ENCODE measurements around the gene SCGB2B2. TPM values are rescaled to one million over a fixed set of nuclear protein-coding genes. Genes with fewer than 3 reads are reported as not detected.

SCGB2B2 gene
- total and polyA plus RNA-seq, 9 donors: 0.11 to 1.6 (median 0.34) TPM

DNA sequence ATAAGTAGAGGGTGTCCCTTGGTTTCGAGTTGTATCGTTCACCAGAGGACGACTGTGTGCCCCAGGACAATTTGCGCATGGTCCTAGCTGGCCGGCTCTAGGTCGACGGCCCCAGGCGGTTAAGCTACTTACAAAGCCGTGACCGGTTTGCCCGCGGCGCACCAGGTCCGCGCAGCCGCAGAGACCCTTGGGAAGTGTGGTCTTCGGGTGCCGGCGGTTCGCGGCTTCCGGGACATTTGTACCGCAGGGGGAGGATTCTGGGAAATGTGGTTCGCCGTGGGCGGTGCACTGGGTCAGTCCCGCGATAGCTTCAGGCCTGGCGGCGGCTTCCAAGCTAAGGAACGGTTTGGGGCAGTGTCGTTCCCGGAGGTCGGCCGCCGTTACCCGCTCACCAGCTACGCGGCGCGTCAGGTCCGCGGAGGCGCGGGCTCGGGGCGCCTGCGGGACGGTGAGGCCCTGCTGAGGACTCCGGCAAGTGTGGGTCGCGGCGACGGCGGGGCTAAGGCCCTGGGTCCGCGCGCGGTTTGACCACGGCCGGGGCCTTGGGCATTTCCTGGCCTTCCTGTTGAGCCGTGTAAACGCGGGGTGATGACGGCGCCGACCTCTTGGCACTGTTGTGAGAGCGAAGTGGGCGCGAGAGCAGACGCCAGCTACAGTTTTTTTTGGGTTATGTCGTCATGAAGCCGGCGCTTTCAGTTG is 576 bp upstream of the SCGB2B2 start, which contains the start of gene ZNF302:
Gene ZNF302 (plus strand): TSS at position 293 of the 699 bp plus-strand sequence. CDS start 1,127 bp downstream, outside the sequence.
- intact Hi-C loops (cut with DNase I): no loop called here
- Histone ChIP-seq H3K27ac (peak within 1 kb of the TSS; percentile 94), H3K27me3 (no peaks in the 10 kb centered on the region), H3K4me1 (ENCODE audit: insufficient read depth) (no peaks in the 10 kb centered on the region), H3K9me3 (peaks cover 4 to 18% of the 10 kb centered on the region in 2 donors), H3K4me3 (peak within 1 kb of the TSS; percentile 89), H3K36me3 (no peaks in the 10 kb centered on the region)
- WGBS, 3 donors: 0% methylated on average over 67 to 74 of the region's 74 CpGs
- TF ChIP-seq EP300 (IDR thresholded peaks at IDR 0.05): peak; percentile 93
- TF ChIP-seq, protein P1, sequence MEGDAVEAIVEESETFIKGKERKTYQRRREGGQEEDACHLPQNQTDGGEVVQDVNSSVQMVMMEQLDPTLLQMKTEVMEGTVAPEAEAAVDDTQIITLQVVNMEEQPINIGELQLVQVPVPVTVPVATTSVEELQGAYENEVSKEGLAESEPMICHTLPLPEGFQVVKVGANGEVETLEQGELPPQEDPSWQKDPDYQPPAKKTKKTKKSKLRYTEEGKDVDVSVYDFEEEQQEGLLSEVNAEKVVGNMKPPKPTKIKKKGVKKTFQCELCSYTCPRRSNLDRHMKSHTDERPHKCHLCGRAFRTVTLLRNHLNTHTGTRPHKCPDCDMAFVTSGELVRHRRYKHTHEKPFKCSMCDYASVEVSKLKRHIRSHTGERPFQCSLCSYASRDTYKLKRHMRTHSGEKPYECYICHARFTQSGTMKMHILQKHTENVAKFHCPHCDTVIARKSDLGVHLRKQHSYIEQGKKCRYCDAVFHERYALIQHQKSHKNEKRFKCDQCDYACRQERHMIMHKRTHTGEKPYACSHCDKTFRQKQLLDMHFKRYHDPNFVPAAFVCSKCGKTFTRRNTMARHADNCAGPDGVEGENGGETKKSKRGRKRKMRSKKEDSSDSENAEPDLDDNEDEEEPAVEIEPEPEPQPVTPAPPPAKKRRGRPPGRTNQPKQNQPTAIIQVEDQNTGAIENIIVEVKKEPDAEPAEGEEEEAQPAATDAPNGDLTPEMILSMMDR (IDR thresholded peaks at IDR 0.05): peak in 2 of 3 donors; percentile 7 to 18
- TF ChIP-seq POLR2A (IDR thresholded peaks at IDR 0.05): peak; percentile 84
- DNase-seq: peak; percentile 93 to 98 (median 95)

DNA sequence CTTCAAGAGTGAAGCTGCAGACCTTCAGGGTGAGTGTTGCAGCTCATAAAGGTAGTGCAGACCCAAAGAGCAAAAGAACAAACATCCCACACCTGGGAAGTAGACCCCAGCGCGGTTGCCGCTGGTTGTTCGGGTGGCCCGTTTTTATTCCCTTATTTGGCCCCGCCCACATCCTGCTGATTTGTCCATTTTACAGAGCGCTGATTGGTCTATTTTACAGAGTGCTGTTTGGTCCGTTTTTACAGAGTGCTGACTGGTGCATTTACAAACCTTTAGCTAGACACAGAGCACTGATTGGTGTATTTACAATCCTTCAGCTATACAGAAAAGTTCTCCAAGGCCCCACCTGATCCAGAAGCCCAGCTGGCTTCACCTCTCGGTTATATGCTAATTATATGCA is 1.0 kb downstream of the SCGB2B2 start:
- intact Hi-C loops (cut with DNase I): no loop called here
- no peaks in the 10 kb centered on the region for H3K27me3 ChIP-seq
- no peak for DNase-seq
- H3K27ac ChIP-seq: no peak overlapping the region
- TF ChIP-seq EP300 (IDR thresholded peaks at IDR 0.05) (no peak), POLR2A (IDR thresholded peaks at IDR 0.05) (no peak)
- TF ChIP-seq, protein P1 (IDR thresholded peaks at IDR 0.05): no peak
- peaks cover 0 to 10% of the 10 kb centered on the region in 2 donors for H3K9me3 ChIP-seq
- no peak overlapping the region for H3K4me3 ChIP-seq
- H3K36me3 ChIP-seq: no peaks in the 10 kb centered on the region
- 92 to 95% (median 93%) methylated on average over 9 of the region's 9 CpGs for WGBS, 3 donors
- H3K4me1 ChIP-seq (ENCODE audit: insufficient read depth): no peaks in the 10 kb centered on the region

DNA sequence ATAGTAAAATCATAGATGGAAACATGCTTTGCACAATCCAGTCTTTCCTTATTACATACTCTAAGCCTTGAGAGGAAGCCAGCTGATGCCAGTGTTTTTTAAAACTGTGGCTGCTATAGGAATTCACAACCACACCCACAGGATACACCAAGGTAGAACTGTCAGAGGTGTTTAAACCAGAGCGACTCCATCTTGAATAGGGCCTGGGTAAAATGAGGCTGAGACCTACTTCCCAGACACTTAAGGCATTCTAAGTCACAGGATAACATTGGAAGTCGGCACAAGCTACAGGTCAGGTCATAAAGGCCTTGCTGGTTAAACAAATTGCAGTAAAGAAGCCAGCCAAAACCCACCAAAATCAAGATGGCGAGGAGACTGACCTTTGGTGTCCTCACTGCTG is 1.7 kb downstream of the SCGB2B2 start:
- no peak overlapping the region for H3K4me3 ChIP-seq
- 90 to 94% (median 93%) methylated on average over 3 of the region's 3 CpGs for WGBS, 3 donors
- H3K36me3 ChIP-seq: no peaks in the 10 kb centered on the region
- peaks cover 0 to 10% of the 10 kb centered on the region in 2 donors for H3K9me3 ChIP-seq
- TF ChIP-seq POLR2A (IDR thresholded peaks at IDR 0.05): no peak
- no peak overlapping the region for H3K27ac ChIP-seq
- DNase-seq: no peak
- intact Hi-C loops (cut with DNase I): no loop called here
- no peaks in the 10 kb centered on the region for H3K4me1 ChIP-seq (ENCODE audit: insufficient read depth)
- H3K27me3 ChIP-seq: no peaks in the 10 kb centered on the region

DNA sequence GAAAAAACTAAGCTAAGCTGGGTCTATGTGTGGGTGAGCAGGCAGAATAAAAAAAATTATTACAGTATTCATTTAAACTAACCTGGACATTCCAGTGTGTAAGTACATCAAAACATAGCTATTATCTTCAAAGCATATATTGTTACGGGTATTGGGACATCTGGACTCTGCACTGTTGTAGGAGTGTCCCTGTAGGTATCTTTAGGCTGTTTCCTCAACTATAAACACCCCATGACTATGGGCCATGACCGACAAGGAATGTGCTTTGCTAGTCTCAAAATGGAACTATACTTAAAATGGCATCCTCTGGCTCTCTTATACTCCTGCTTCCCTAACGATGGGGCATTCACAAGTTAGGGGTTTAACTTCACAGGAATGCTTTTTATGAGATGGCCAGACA is 3.4 kb downstream of the SCGB2B2 start:
- 42 to 65% (median 57%) methylated on average over 3 of the region's 3 CpGs for WGBS, 3 donors
- no peaks in the 10 kb centered on the region for H3K4me1 ChIP-seq (ENCODE audit: insufficient read depth)
- no peaks in the 10 kb centered on the region for H3K27me3 ChIP-seq
- H3K27ac ChIP-seq: no peak overlapping the region
- no peaks in the 10 kb centered on the region for H3K36me3 ChIP-seq
- H3K4me3 ChIP-seq: no peak overlapping the region
- no peaks in the 10 kb centered on the region for H3K9me3 ChIP-seq
- TF ChIP-seq POLR2A (IDR thresholded peaks at IDR 0.05) (no peak), EP300 (IDR thresholded peaks at IDR 0.05) (no peak)
- TF ChIP-seq, protein P1 (IDR thresholded peaks at IDR 0.05): no peak
- intact Hi-C loops (cut with DNase I): no loop called here
- no peak for DNase-seq

DNA sequence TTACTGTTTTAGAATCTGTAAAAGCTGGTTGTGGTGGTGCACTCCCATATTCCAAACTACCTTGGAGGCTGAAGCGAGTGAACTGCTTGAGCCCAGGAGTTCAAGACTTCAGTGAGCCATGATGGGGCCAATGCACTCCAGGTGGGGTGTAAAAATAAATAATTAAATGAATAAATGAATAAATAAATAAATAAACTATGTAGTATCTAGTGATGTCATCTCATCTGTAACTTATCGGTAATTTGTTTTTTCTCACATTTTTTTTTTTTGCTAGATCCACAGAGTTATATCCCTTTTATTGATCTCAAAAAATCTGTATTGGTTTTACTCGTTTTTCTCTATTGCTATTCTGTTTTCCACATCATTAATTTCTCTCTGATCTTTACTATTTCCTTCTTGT is 5.0 kb downstream of the SCGB2B2 start:
- no peaks in the 10 kb centered on the region for H3K9me3 ChIP-seq
- no peak for TF ChIP-seq EP300 (IDR thresholded peaks at IDR 0.05)
- TF ChIP-seq, protein P1 (IDR thresholded peaks at IDR 0.05): no peak
- 89 to 95% (median 93%) methylated on average over 3 of the region's 3 CpGs for WGBS, 3 donors
- H3K36me3 ChIP-seq: no peaks in the 10 kb centered on the region
- no peaks in the 10 kb centered on the region for H3K27me3 ChIP-seq
- no peaks in the 10 kb centered on the region for H3K4me1 ChIP-seq (ENCODE audit: insufficient read depth)
- no peak overlapping the region for H3K4me3 ChIP-seq
- no peak overlapping the region for H3K27ac ChIP-seq
- no peak for DNase-seq
- intact Hi-C loops (cut with DNase I): no loop called here

All from ovary (tissue), 9 donors.